SK-N-SH treated with all-trans-retinoic acid at 6 μM for 48 hours (cell line): ENCODE results near the gene BRCA2.

Experiments
- ATAC-seq: fragments of 200-7000 bp; cut with Tn5 transposase; 3 replicates; pipeline ENCODE4 v1.9.1; 2020; ENCODE audit warnings: mild to moderate bottlenecking, moderate library complexity
- BACH2 ChIP-seq: fragments of 250-450 bp; sonication (Bioruptor Pico); IDR thresholded peaks from 2 replicates; pipeline ENCODE4 v1.9.0; 2021; ENCODE audit warnings: mild to moderate bottlenecking, borderline replicate concordance
- CREB5 ChIP-seq: fragments of 250-450 bp; sonication (Bioruptor Pico); IDR thresholded peaks from 2 replicates; pipeline ENCODE4 v1.5.1; 2020; ENCODE audit warnings: low read depth, mild to moderate bottlenecking, moderate library complexity
- CSDC2 ChIP-seq: fragments of 250-450 bp; sonication (Bioruptor Pico); IDR thresholded peaks from 2 replicates; pipeline ENCODE4 v1.5.0; 2020; ENCODE audit warnings: mild to moderate bottlenecking, moderate library complexity
- ESRRG ChIP-seq: fragments of 250-450 bp; sonication (Bioruptor Pico); IDR thresholded peaks from 2 replicates; pipeline ENCODE4 v1.6.1; 2021; ENCODE audit warnings: mild to moderate bottlenecking
- GLIS3 ChIP-seq: fragments of 250-450 bp; sonication (Bioruptor Pico); IDR thresholded peaks from 2 replicates; pipeline ENCODE4 v1.5.0; 2020; ENCODE audit warnings: mild to moderate bottlenecking, moderate library complexity
- ISL1 ChIP-seq: fragments of 250-450 bp; sonication (Bioruptor Pico); IDR thresholded peaks from 2 replicates; pipeline ENCODE4 v2.1.2; 2022; ENCODE audit warnings: mild to moderate bottlenecking, moderate library complexity
- OSR1 ChIP-seq: fragments of 250-450 bp; sonication (Bioruptor Pico); IDR thresholded peaks from 2 replicates; pipeline ENCODE4 v1.8.0; 2022; ENCODE audit warnings: moderate library complexity, mild to moderate bottlenecking, inconsistent platforms
- PATZ1 ChIP-seq: fragments of 250-450 bp; sonication (Bioruptor Pico); IDR thresholded peaks from 2 replicates; pipeline ENCODE4 v1.8.0; 2020; ENCODE audit warnings: mild to moderate bottlenecking, moderate library complexity, borderline replicate concordance
- POU6F1 ChIP-seq: fragments of 250-450 bp; sonication (Bioruptor Pico); IDR thresholded peaks from 2 replicates; pipeline ENCODE4 v1.8.0; 2021; ENCODE audit warnings: low read depth, mild to moderate bottlenecking, moderate library complexity, borderline replicate concordance
- PPARA ChIP-seq: fragments of 250-450 bp; sonication (Bioruptor Pico); IDR thresholded peaks from 2 replicates; pipeline ENCODE4 v1.5.0; 2020; ENCODE audit warnings: mild to moderate bottlenecking, borderline replicate concordance
- RARB ChIP-seq: fragments of 250-450 bp; sonication (Bioruptor Pico); IDR thresholded peaks from 2 replicates; pipeline ENCODE4 v1.8.0; 2021; ENCODE audit warnings: mild to moderate bottlenecking, moderate library complexity
- SNAI2 ChIP-seq: fragments of 250-450 bp; sonication (Bioruptor Pico); IDR thresholded peaks from 2 replicates; pipeline ENCODE4 v1.5.0; 2020; ENCODE audit warnings: mild to moderate bottlenecking, moderate library complexity
- TCF4 ChIP-seq: fragments of 250-450 bp; sonication (Bioruptor Pico); IDR thresholded peaks from 2 replicates; pipeline ENCODE4 v1.8.0; 2021; ENCODE audit warnings: mild to moderate bottlenecking, moderate library complexity, borderline replicate concordance
- TOX ChIP-seq: fragments of 250-450 bp; sonication (Bioruptor Pico); IDR thresholded peaks from 2 replicates; pipeline ENCODE4 v1.8.0; 2021; ENCODE audit warnings: mild to moderate bottlenecking, moderate library complexity, borderline replicate concordance
- TSHZ2 ChIP-seq: fragments of 250-450 bp; sonication (Bioruptor Pico); IDR thresholded peaks from 2 replicates; pipeline ENCODE4 v1.5.0; 2020; ENCODE audit warnings: mild to moderate bottlenecking, moderate library complexity
- ZC3H10 ChIP-seq: fragments of 250-450 bp; sonication (Bioruptor Pico); IDR thresholded peaks from 2 replicates; pipeline ENCODE4 v1.5.1; 2021; ENCODE audit warnings: mild to moderate bottlenecking, moderate library complexity
- ZFP3 ChIP-seq: fragments of 250-450 bp; sonication (Bioruptor Pico); IDR thresholded peaks from 2 replicates; pipeline ENCODE4 v1.5.0; 2020; ENCODE audit warnings: mild to moderate bottlenecking, moderate library complexity
- ZFP30 ChIP-seq: fragments of 450-650 bp; formaldehyde crosslinking; IDR thresholded peaks from 2 replicates; pipeline ENCODE4 v1.5.0; 2022; ENCODE audit warnings: mild to moderate bottlenecking, moderate library complexity
- ZNF565 ChIP-seq: fragments of 450-650 bp; formaldehyde crosslinking; conservative IDR thresholded peaks from 2 replicates; pipeline ENCODE4 v1.5.0; 2020; ENCODE audit warnings: low read depth, mild to moderate bottlenecking, moderate library complexity
- ZNF70 ChIP-seq: fragments of 450-650 bp; formaldehyde crosslinking; IDR thresholded peaks from 2 replicates; pipeline ENCODE4 v1.5.0; 2020; ENCODE audit warnings: mild to moderate bottlenecking, moderate library complexity
- ZNF8 ChIP-seq: fragments of 450-650 bp; formaldehyde crosslinking; IDR thresholded peaks from 2 replicates; pipeline ENCODE4 v1.5.0; 2020; ENCODE audit warnings: mild to moderate bottlenecking, moderate library complexity

BRCA2 gene

GRCh38 chr13:32390484-32390883 lies 75.2 kb downstream of the BRCA2 start:
- ATAC-seq: no peak
- no peak for TF ChIP-seq ZC3H10 (CRISPR knock-in tag)
- no peak for TF ChIP-seq OSR1
- TF ChIP-seq TOX (CRISPR knock-in tag): no peak
- TF ChIP-seq RARB (CRISPR knock-in tag): no peak
- TF ChIP-seq TCF4 (CRISPR knock-in tag): no peak
- no peak for TF ChIP-seq CREB5 (CRISPR knock-in tag)
- no peak for TF ChIP-seq ZNF70
- TF ChIP-seq SNAI2 (CRISPR knock-in tag): no peak
- TF ChIP-seq ZFP3 (CRISPR knock-in tag): no peak
- no peak for TF ChIP-seq CSDC2 (CRISPR knock-in tag)
- TF ChIP-seq ESRRG: no peak
- TF ChIP-seq ZNF565 (CRISPR knock-in tag): no peak
- TF ChIP-seq BACH2: no peak
- no peak for TF ChIP-seq ZFP30 (CRISPR knock-in tag)
- TF ChIP-seq GLIS3 (CRISPR knock-in tag): no peak
- TF ChIP-seq PATZ1 (CRISPR knock-in tag): no peak
- TF ChIP-seq PPARA (CRISPR knock-in tag): no peak
- TF ChIP-seq ZNF8 (CRISPR knock-in tag): no peak
- TF ChIP-seq ISL1: no peak
- TF ChIP-seq, all 23 proteins: peak for 0

GRCh38 chr13:32391101-32391619 lies 75.9 kb downstream of the BRCA2 start:
- ATAC-seq: no peak
- no peak for TF ChIP-seq ZNF70
- TF ChIP-seq, all 23 proteins: peak for 0

GRCh38 chr13:32403108-32403507 lies 87.8 kb downstream of the BRCA2 start:
- ATAC-seq: no peak
- no peak for TF ChIP-seq GLIS3 (CRISPR knock-in tag)
- TF ChIP-seq TSHZ2 (CRISPR knock-in tag): no peak
- TF ChIP-seq ZNF565 (CRISPR knock-in tag): no peak
- TF ChIP-seq PATZ1 (CRISPR knock-in tag): no peak
- TF ChIP-seq BACH2: no peak
- no peak for TF ChIP-seq RARB (CRISPR knock-in tag)
- TF ChIP-seq OSR1: no peak
- TF ChIP-seq ZNF70: no peak
- no peak for TF ChIP-seq CREB5 (CRISPR knock-in tag)
- TF ChIP-seq ZC3H10 (CRISPR knock-in tag): no peak

- ATAC-seq: no peak
- TF ChIP-seq GLIS3 (CRISPR knock-in tag) (no peak), POU6F1 (CRISPR knock-in tag) (no peak), ZFP30 (CRISPR knock-in tag) (no peak), ZNF70 (no peak), CREB5 (CRISPR knock-in tag) (no peak)
- TF ChIP-seq, all 23 proteins: peak for 0
Observed at GRCh38 chr13:32407854-32408253, 92.5 kb downstream of the BRCA2 start.
